ENCODE data around the gene THEM4.

Gene THEM4

DNA sequence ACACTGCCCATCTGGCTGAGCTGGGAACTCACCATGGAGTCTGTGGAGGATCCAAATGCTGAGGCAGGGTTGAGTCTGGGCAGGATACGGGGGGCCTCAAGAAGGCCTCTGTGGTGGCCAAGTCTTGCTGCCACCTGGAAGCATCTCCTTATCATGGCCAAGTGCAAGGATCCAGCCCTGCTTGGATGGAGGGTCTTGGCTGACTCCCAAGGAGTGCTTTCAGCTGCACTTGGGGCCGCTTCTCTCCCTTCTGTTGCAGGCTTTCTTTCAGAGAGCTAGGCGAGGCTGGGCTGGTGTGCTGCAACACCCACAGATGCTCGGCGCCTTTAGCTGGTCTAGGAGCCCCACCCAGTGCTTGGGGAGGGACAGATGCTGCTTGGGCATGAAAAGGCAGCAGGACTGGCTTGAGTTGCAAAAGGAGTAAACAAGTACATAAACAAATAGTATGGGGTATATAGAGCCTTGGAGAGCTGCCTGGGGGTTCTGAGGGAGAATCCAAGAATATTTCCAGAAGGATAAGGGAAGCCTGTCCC lies 55.8 kb downstream of the THEM4 start, which contains the start of gene THEM5:
Gene THEM5, minus strand, starts transcription at position 302 of the 533 bp plus-strand sequence. Its CDS starts 147 bp downstream, at position 155.
- TF ChIP-seq, protein P1, sequence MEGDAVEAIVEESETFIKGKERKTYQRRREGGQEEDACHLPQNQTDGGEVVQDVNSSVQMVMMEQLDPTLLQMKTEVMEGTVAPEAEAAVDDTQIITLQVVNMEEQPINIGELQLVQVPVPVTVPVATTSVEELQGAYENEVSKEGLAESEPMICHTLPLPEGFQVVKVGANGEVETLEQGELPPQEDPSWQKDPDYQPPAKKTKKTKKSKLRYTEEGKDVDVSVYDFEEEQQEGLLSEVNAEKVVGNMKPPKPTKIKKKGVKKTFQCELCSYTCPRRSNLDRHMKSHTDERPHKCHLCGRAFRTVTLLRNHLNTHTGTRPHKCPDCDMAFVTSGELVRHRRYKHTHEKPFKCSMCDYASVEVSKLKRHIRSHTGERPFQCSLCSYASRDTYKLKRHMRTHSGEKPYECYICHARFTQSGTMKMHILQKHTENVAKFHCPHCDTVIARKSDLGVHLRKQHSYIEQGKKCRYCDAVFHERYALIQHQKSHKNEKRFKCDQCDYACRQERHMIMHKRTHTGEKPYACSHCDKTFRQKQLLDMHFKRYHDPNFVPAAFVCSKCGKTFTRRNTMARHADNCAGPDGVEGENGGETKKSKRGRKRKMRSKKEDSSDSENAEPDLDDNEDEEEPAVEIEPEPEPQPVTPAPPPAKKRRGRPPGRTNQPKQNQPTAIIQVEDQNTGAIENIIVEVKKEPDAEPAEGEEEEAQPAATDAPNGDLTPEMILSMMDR (IDR thresholded peaks at IDR 0.05) = no peak

DNA sequence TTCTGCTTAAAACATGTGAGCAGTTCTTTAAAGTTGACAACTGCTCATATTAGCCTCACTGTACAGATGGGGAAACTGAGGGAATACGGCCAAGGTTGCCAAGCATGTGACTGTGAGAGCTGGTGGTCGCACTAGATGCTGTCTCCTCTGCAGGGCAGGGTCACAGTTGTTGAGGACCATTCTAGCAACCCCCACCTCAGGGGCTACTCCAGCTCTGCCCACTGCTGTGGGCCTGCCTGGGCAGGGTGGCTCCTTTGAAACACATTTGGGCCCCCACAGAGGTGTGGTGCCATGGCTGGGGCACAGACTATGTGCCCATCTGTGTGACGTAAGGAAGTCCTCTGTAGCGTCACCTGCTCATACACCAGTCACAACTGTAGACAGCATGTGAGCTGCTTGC lies 56.6 kb downstream of the THEM4 start:
- TF ChIP-seq, protein P1 (IDR thresholded peaks at IDR 0.05) = no peak

DNA sequence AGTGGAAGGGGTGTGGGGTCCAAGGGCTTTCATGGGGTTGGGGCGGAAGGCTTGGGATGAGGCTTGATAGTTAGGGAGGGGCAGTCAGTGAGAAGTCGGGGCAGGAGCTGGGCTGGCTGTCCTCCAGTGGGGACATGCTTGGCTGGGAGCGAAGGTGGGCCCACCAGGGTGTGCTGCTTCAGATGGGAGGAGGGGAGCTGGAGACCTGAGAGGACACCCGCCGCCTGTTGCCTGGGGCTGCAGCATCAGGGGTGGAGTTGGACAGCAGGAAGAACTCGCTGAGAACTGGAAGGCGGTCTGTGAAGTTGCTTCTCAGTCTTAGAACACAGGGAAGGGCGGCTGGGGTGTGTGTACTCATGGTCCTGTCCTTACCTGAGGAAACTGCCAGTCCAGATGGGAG lies 57.4 kb downstream of the THEM4 start:
- TF ChIP-seq, protein P1 (IDR thresholded peaks at IDR 0.05) = no peak

DNA sequence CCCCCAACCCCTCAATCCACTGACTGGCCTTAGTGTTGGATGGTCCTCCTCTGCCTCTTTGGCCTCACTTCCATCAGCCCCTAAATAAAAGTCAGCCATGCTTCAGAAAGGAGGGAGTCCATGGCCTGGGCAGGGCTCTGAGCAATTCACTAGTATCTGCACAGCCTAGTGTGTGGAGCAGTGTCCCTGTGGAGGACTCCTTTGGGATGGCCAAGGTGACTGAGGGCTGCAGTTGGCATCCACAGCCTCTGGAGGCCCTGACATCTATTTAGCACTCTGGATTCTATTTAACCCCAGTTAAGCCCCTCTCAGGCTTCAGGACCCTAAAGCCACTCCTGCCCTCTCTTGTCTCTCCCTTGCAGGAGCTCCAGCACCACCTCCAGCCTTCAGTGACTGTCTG lies 59.4 kb downstream of the THEM4 start:
- TF ChIP-seq, protein P1 (IDR thresholded peaks at IDR 0.05) = no peak

DNA sequence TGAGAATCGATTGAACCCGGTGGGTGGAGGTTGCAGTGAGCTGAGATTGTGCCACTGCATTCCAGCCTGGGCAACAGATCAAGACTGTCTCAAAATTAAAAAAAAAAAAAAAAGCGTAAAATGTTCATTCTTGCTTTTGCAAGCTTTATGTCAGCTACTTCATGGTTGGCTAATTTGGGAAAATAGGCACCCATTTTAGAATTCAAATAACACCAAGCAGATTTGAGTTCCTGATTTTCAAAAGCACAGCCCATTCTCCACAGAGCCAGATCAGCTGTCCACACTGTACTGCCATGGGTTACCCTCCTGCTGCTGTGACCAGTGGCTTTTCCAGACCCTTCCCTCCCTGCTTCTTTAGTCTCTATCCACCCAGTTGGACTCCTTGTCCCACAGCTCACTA lies 60.2 kb downstream of the THEM4 start:
- TF ChIP-seq, protein P1 (IDR thresholded peaks at IDR 0.05) = no peak

DNA sequence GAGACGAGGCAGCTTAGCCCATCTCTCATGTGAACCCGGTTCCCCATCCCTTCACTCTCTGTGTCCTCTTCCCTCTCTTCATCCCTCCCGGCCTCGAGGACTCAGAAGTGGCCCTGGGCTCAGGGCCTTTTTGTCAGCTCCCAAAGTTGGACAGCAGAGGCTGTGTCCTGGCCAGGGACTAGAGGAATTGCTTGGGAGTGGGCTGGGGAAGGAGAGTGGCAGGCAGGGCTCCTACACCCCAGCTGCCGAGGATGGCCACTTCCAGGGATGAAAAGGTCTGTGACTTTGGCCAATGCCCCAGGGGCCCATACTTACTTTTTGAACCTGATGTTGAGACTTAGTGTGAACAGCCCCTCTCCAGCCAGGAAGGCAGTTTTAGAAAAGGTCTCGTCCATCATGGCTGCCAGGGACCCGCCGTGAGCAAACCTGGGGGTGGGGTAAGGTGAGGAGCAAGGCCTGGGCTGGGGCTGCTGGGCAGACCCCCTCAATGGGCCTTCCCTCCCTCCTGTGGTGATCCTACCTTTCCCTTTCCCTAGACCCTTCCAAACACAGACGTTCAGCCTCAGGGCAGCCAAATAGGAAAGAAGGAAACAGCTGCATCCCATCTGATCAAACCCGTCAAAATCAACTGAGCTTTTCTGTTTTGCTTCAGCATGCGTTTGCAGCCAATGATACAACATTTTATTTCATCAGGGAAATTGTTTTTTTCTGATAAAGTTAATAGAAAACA lies 61.3 kb downstream of the THEM4 start:
- TF ChIP-seq, protein P1 (IDR thresholded peaks at IDR 0.05) = no peak

DNA sequence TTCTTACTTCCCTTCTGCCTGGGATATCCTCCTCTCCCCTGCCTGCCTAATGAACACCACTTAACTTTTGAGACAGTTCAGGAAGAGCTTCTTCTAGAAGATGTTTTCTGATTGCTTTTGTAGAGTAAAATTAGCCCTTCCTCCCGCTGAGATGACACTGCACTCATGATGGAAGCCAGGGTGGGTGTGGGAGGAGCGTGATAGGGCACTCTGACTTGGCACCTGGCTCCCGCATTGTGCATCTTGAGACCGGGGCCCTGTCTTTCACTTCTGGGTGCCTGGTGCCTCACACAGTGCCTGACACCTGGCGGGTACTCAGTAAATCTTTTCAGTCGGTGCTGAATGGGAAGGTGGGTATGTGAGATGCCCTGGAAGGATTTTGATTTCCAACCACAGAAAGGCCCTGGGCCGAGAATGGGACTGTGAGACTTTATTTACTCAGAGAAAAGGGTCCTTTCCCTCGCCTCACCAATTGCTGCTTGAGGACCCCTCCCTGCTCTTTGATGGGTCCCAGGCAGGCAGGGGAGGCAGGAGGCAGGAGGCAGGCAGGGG lies 62.5 kb downstream of the THEM4 start:
- TF ChIP-seq, protein P1 (IDR thresholded peaks at IDR 0.05) = no peak
